GM21528 (cell line): ENCODE measurements around the gene KANK4.
"Not testable (repeated sequence)": the region's sequence is repeated elsewhere in the genome, so short reads cannot be mapped to it uniquely, and the experiment has no call there.

Experiments
- ATAC-seq: cut with Tn5 transposase; IDR thresholded peaks from one replicate; pipeline ENCODE4 v1.9.1; 2021; ENCODE audit warnings: mild to moderate bottlenecking, moderate library complexity; ENCODE audit not compliant: unreplicated experiment, low FRiP score

Gene KANK4

GRCh38 chr1:62241371-62242131 is 77.7 kb downstream of the KANK4 start:
- no peak for ATAC-seq

- ATAC-seq: no peak
These were observed 78.4 kb downstream of the KANK4 start for GRCh38 chr1:62240651-62241370.

GRCh38 chr1:62239652-62240403 is 79.4 kb downstream of the KANK4 start:
- ATAC-seq: not testable (repeated sequence)

GRCh38 chr1:62238507-62238906 is 80.7 kb downstream of the KANK4 start:
- no peak for ATAC-seq

- no peak for ATAC-seq
These were observed 81.3 kb downstream of the KANK4 start for GRCh38 chr1:62237950-62238374.

- ATAC-seq: no peak
These were observed 81.9 kb downstream of the KANK4 start for GRCh38 chr1:62237361-62237760.

- ATAC-seq: no peak
These were observed 83.7 kb downstream of the KANK4 start for GRCh38 chr1:62235576-62235975.

- no peak for ATAC-seq
These were observed 84.5 kb downstream of the KANK4 start for GRCh38 chr1:62234688-62235087.

GRCh38 chr1:62233926-62234450 is 85.2 kb downstream of the KANK4 start:
- ATAC-seq: no peak

GRCh38 chr1:62232871-62233278 is 86.4 kb downstream of the KANK4 start:
- ATAC-seq: no peak

GRCh38 chr1:62230718-62231117 is 88.5 kb downstream of the KANK4 start:
- no peak for ATAC-seq

- ATAC-seq: no peak
These were observed 89.3 kb downstream of the KANK4 start for GRCh38 chr1:62229932-62230331.

- no peak for ATAC-seq
These were observed 89.8 kb downstream of the KANK4 start for GRCh38 chr1:62229468-62229867.

- ATAC-seq: no peak
These were observed 90.4 kb downstream of the KANK4 start for GRCh38 chr1:62228883-62229187.

- no peak for ATAC-seq
These were observed 90.9 kb downstream of the KANK4 start for GRCh38 chr1:62228136-62228882.

- no peak for ATAC-seq
These were observed 91.7 kb downstream of the KANK4 start for GRCh38 chr1:62227496-62227895.

GRCh38 chr1:62224182-62224581 is 95.1 kb downstream of the KANK4 start:
- ATAC-seq: no peak

GRCh38 chr1:62222321-62222720 is 96.9 kb downstream of the KANK4 start:
- no peak for ATAC-seq

GRCh38 chr1:62221171-62221570 is 98.1 kb downstream of the KANK4 start:
- ATAC-seq: no peak

- ATAC-seq: not testable (repeated sequence)
These were observed 98.8 kb downstream of the KANK4 start for GRCh38 chr1:62220456-62220855.
